Neutrophil (primary cell): Measurements from ENCODE around the gene EAF2.

ENCODE experiments used
- H3K27ac ChIP-seq: fragments of 200-600 bp; sonication (generic); 2 replicates; pipeline ENCODE4 v1.5.1; 2016; ENCODE audit warnings: mild to moderate bottlenecking, moderate library complexity
- H3K27me3 ChIP-seq: fragments of 200-600 bp; sonication (generic); 2 replicates; pipeline ENCODE4 v1.6.0; 2016; ENCODE audit warnings: mild to moderate bottlenecking
- H3K36me3 ChIP-seq: fragments of 200-600 bp; sonication (generic); 2 replicates; pipeline ENCODE4 v1.5.1; 2017
- H3K4me1 ChIP-seq, 2 experiments: fragments of 200-600 bp in 1 of 2; sonication (generic) in 1 of 2; 1 replicate in 1 of 2; 2 replicates in 1 of 2; pipeline versions ENCODE4 v1.5.1 to v1.6.1; 2013 to 2016; ENCODE audit warnings: low read depth in 1 of 2, low read length in 1 of 2, mild to moderate bottlenecking in 1 of 2, moderate library complexity in 1 of 2; ENCODE audit not compliant: control insufficient read depth in 1 of 2, insufficient read depth in 1 of 2
- H3K4me3 ChIP-seq, 2 experiments: fragments of 200-600 bp in 1 of 2; sonication (generic) in 1 of 2; 1 replicate in 1 of 2; 2 replicates in 1 of 2; pipeline ENCODE4 v1.5.1; 2013 to 2016; ENCODE audit warnings: low read depth in 1 of 2, low read length in 1 of 2, mild to moderate bottlenecking in 1 of 2, moderate library complexity in 1 of 2
- H3K9me3 ChIP-seq: fragments of 200-600 bp; sonication (generic); 2 replicates; pipeline ENCODE4 v1.5.1; 2016
- TF ChIP-seq, protein P1 (sequence below): fragments of 200-600 bp; sonication (generic); IDR thresholded peaks from 2 replicates; pipeline ENCODE4 v1.5.1; 2016; ENCODE audit warnings: antibody characterized with exemption

Gene EAF2

GRCh38 chr3:121885386-121885785, 50.4 kb downstream of the EAF2 start:
- Histone ChIP-seq H3K36me3 (peaks cover 13% of the 10 kb centered on the region), H3K4me3 (no peak overlapping the region), H3K27ac (no peak overlapping the region), H3K4me1 (no peaks in the 10 kb centered on the region), H3K9me3 (no peaks in the 10 kb centered on the region), H3K27me3 (no peaks in the 10 kb centered on the region)
- TF ChIP-seq, protein P1, sequence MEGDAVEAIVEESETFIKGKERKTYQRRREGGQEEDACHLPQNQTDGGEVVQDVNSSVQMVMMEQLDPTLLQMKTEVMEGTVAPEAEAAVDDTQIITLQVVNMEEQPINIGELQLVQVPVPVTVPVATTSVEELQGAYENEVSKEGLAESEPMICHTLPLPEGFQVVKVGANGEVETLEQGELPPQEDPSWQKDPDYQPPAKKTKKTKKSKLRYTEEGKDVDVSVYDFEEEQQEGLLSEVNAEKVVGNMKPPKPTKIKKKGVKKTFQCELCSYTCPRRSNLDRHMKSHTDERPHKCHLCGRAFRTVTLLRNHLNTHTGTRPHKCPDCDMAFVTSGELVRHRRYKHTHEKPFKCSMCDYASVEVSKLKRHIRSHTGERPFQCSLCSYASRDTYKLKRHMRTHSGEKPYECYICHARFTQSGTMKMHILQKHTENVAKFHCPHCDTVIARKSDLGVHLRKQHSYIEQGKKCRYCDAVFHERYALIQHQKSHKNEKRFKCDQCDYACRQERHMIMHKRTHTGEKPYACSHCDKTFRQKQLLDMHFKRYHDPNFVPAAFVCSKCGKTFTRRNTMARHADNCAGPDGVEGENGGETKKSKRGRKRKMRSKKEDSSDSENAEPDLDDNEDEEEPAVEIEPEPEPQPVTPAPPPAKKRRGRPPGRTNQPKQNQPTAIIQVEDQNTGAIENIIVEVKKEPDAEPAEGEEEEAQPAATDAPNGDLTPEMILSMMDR: no peak

DNA sequence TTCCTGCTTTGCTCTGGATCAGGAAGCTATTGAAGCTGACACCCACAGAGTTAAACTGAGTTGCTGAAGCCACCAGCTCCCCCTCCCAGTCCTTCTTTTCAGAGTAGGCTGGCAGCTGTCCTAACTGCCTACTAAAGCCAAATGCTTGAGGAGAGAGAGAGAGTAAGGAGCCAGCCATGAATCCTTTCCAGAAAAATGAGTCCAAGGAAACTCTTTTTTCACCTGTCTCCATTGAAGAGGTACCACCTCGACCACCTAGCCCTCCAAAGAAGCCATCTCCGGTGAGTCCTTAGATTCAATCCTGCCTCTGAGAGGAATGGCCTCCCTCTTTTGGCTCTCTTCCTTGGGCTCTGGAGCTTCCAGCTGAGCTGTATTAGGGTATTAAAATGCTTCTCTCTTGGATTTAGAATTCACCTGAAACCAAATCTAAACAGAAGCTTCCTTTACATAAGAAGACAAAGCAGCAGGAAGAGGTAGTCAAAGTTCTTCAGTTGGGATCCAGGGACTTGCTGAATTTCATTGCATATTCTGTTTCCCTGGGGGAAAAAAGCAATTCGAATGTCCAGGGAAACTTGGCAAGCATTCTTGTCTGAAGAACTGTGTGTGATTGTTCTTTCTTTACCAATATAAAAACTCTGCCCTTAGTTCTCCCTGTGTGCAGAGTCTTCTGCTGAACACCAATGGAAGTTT, 59.4 kb downstream of the EAF2 start, which contains the start of gene SLC15A2:
TSS of gene SLC15A2 (plus strand) at position 101 of the 690 bp plus-strand sequence. CDS start at position 177, 76 bp downstream.
- H3K27me3 ChIP-seq: no peaks in the 10 kb centered on the region
- peak within 1 kb of the TSS; percentile 56 for H3K27ac ChIP-seq
- H3K36me3 ChIP-seq: peaks cover 21% of the 10 kb centered on the region
- H3K4me1 ChIP-seq: peaks cover 12 to 13% of the 10 kb centered on the region in 2 experiments
- no peaks in the 10 kb centered on the region for H3K9me3 ChIP-seq
- no peak within 1 kb of the TSS for H3K4me3 ChIP-seq
- TF ChIP-seq, protein P1: no peak

DNA sequence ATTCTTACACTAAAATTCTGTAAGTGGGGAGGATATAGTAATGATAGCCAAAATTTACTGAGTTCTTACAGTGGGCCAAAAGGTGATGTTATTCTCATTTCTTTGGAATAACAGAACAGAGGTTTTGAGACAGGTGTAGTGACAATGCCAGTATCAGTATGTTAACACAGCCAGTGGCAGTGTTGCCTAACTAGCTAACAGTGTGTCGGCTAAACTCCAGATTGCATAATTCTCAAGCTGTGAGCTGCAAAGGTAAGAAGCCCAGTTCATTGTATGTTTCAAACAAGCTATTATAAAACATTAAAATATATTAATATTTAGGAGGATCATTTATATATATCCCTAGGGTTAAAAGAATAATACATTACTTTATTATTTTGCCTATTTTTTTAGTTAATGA, 60.1 kb downstream of the EAF2 start:
- peak overlapping the region; percentile 56 for H3K27ac ChIP-seq
- H3K9me3 ChIP-seq: no peaks in the 10 kb centered on the region
- no peak overlapping the region for H3K4me3 ChIP-seq
- TF ChIP-seq, protein P1: no peak
- peaks cover 22% of the 10 kb centered on the region for H3K36me3 ChIP-seq
- H3K4me1 ChIP-seq: peaks cover 12 to 13% of the 10 kb centered on the region in 2 experiments
- no peaks in the 10 kb centered on the region for H3K27me3 ChIP-seq

- Histone ChIP-seq H3K27me3 (no peaks in the 10 kb centered on the region), H3K4me3 (no peak overlapping the region), H3K27ac (peak overlapping the region; percentile 56), H3K36me3 (peaks cover 27% of the 10 kb centered on the region), H3K4me1 (peaks cover 12 to 13% of the 10 kb centered on the region in 2 experiments), H3K9me3 (no peaks in the 10 kb centered on the region)
- TF ChIP-seq, protein P1: no peak
Measured at GRCh38 chr3:121895736-121896135, 60.7 kb downstream of the EAF2 start.

DNA sequence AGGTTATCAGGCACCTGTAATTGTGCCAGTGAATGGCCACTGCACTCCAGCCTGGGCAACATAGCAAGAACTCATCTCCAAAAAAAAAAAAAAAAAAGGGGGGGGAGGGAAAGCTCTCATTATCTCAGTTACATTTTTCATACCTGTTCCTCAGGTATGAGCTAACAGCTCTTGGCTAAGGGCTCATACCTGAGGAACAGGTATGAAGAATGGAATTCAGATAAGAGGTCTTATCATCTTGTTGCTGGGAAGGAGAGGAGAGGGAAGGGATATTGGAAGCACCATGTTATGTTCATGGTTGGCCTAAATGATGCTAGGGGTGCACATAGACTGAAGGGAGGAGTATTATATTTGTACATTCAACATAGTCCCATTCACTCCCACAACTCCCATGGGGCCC, 61.8 kb downstream of the EAF2 start:
- Histone ChIP-seq H3K27me3 (no peaks in the 10 kb centered on the region), H3K4me3 (no peak overlapping the region), H3K27ac (no peak overlapping the region), H3K36me3 (peaks cover 37% of the 10 kb centered on the region), H3K4me1 (peaks cover 12 to 13% of the 10 kb centered on the region in 2 experiments), H3K9me3 (no peaks in the 10 kb centered on the region)
- TF ChIP-seq, protein P1: no peak
